HG02623 (cell line): ENCODE results near the gene H3-3A.

Source experiments
- ATAC-seq: cut with Tn5 transposase; IDR thresholded peaks from one replicate; pipeline ENCODE4 v1.9.1; 2021; ENCODE audit warnings: moderate library complexity; ENCODE audit not compliant: unreplicated experiment

The H3-3A gene

GRCh38 chr1:226110249-226111097 lies 48.0 kb downstream of the H3-3A start:
- ATAC-seq: peak; percentile 69

GRCh38 chr1:226111098-226111882 lies 48.8 kb downstream of the H3-3A start:
- no peak for ATAC-seq

- ATAC-seq: no peak
Observed at GRCh38 chr1:226111883-226112261, 49.4 kb downstream of the H3-3A start.

GRCh38 chr1:226112626-226113025 lies 50.1 kb downstream of the H3-3A start:
- ATAC-seq: no peak

- no peak for ATAC-seq
Observed at GRCh38 chr1:226116673-226117072, 54.2 kb downstream of the H3-3A start.

- no peak for ATAC-seq
Observed at GRCh38 chr1:226117330-226117729, 54.8 kb downstream of the H3-3A start.

GRCh38 chr1:226118357-226118756 lies 55.8 kb downstream of the H3-3A start:
- no peak for ATAC-seq

- ATAC-seq: no peak
Observed at GRCh38 chr1:226119169-226119568, 56.7 kb downstream of the H3-3A start.

- no peak for ATAC-seq
Observed at GRCh38 chr1:226120398-226120797, 57.9 kb downstream of the H3-3A start.

GRCh38 chr1:226121049-226121586 lies 58.6 kb downstream of the H3-3A start:
- no peak for ATAC-seq
